ENCODE data around the gene PRRT1B.

- no peak for TF ChIP-seq CTCF (IDR thresholded peaks at IDR 0.05)
- no peak for TF ChIP-seq EP300 (IDR thresholded peaks at IDR 0.05)
- TF ChIP-seq POLR2A (IDR thresholded peaks at IDR 0.05): no peak
These were observed 47.9 kb downstream of the PRRT1B start for GRCh38 chr9:131593091-131593820.
